NT2/D1 (cell line): ENCODE results near the gene LZTS3.

ENCODE experiments used
- YY1 ChIP-seq: IDR thresholded peaks from 2 replicates; pipeline ENCODE4 v1.6.1; 2011; ENCODE audit not compliant: insufficient read length, insufficient read depth
- ZNF274 ChIP-seq: IDR thresholded peaks from 2 replicates; pipeline ENCODE4 v1.6.1; 2011; ENCODE audit warnings: mild to moderate bottlenecking, low read depth, low read length

DNA sequence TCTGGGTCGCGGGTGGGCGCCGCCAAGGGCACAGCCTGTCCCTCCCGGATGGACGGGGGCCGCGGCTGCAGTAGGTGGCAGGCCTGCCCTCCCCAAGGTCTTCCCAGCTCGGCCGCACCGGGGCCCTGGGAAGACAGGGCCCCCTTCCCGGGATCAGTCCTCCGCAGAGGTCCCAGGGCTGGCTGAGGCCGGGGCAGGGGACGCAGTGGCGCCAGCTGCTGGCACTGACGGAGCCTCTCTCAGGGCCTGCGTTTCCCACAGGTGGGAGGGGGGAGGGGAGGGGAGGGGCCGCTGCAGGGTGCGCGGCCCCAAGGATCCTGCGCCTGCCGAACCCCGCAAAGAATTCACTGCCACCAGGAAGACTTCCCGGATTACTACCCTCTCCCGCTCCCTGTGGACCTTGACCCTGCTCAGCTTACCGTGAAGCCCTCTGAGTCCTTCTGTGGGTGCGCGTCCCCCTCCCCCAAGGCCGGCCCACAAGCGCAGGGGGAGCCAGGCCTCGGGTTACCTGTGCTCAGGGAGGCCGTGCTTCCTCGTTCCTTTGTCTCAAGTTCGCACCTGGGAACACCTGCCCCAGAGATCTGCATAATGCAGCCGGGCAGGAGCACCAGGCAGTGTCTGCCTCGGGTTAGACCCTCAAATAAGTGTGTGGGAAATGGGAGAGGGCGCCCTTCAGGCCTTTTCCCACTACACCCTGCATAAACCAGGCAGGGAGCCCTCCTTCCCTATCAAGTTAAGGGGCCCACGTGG is 5.1 kb downstream of the LZTS3 start:
- TF ChIP-seq ZNF274: no peak
- TF ChIP-seq YY1: no peak
